Lower lobe of right lung (tissue), 2 donors: ENCODE results near the gene PNPLA5. TPM values are rescaled to one million over a fixed set of nuclear protein-coding genes. Genes with fewer than 3 reads are reported as not detected.
A peak's percentile ranks its signal among the peaks of the same experiment; 100 is the strongest.

Experiments
- ATAC-seq, 2 donors: fragments of 200-7000 bp; cut with Tn5 transposase; one replicate each; pipeline ENCODE4 v1.9.1; 2020 to 2022; ENCODE audit warnings: mild to moderate bottlenecking in 2 of 2, moderate library complexity in 2 of 2
- DNase-seq: peaks from one replicate; pipeline ENCODE4 v3.0.0-alpha.2; 2020
- H3K27ac ChIP-seq: fragments of 200-600 bp; one replicate; pipeline ENCODE4 v1.8.0; 2022
- H3K27me3 ChIP-seq: fragments of 200-600 bp; one replicate; pipeline ENCODE4 v1.8.0; 2022; ENCODE audit warnings: low read depth
- H3K36me3 ChIP-seq: fragments of 200-600 bp; one replicate; pipeline ENCODE4 v1.8.0; 2022; ENCODE audit warnings: mild to moderate bottlenecking
- H3K4me1 ChIP-seq: fragments of 200-600 bp; one replicate; pipeline ENCODE4 v1.8.0; 2022
- H3K4me3 ChIP-seq: fragments of 200-600 bp; one replicate; pipeline ENCODE4 v1.8.0; 2022; ENCODE audit warnings: mild to moderate bottlenecking
- H3K9me3 ChIP-seq: fragments of 200-600 bp; one replicate; pipeline ENCODE4 v1.8.0; 2022
- intact Hi-C: fragments of 100-400 bp; cut with DNase I; formaldehyde crosslinking; loops from one replicate; pipeline ENCODE4 v1.11.0; 2022
- total RNA-seq: library from RNA; stranded (reverse); fragmentation: NEBNext Ultra II Directional; extraction: Animal tissue kit (Norgen Biotek cat#: 25700); gene quantifications from one replicate; pipeline ENCODE4 v1.2.1, GENCODE V29; 2021
- TF ChIP-seq, protein P1 (sequence below): fragments of 200-600 bp; IDR thresholded peaks from one replicate; pipeline ENCODE4 v1.8.0; 2022; ENCODE audit warnings: antibody characterized with exemption, mild to moderate bottlenecking
- donor health status: DM: no; HTN: yes; CAD: no; lungs with severe emphysema.

Gene PNPLA5
- total RNA-seq, 1 donor from 2014 or later = not detected

DNA sequence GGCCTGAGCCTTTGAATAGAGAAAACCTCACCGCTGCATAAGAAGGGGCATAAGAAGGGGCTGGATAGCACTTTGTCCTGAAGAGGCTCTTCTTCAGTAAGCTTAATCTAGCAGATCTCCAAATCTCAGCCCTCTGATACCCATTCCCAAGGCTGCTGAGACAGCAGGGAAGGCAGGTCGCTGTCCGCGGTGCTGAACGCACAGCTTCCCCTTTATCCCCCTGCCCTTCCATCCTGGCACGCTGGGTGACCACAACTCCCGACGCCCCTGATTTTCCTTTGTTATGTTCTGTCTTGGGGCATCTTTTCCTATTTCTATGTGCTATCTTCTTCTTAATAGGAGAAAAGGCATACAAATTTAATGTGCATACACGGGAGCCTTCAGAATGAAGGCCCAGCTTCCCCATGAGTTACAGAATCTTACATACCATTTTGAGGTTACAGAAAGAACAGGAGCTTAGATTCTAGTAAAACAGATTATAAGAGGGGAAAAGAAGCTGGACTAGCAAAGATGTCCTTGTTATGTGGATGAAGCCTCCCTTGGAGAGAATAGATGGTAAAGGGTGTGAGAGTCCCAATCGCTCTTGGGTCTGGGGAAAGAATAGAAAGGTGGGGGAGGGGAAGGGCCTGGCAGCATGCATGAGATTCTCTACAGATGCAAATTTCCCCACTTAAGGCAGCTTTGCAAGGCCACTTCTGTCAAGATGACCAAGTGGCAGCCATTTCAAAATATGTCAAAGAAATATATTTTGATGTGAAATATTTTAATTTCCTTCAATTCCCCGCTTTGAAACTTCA lies 23.8 kb downstream of the PNPLA5 start:
- Histone ChIP-seq H3K27me3 (peaks cover 28% of the 10 kb centered on the region), H3K36me3 (no peaks in the 10 kb centered on the region), H3K4me1 (no peaks in the 10 kb centered on the region), H3K4me3 (no peak overlapping the region), H3K27ac (no peak overlapping the region), H3K9me3 (no peaks in the 10 kb centered on the region)
- peak; percentile 62 to 70 for ATAC-seq
- intact Hi-C loops = no loop called here
- TF ChIP-seq, protein P1, sequence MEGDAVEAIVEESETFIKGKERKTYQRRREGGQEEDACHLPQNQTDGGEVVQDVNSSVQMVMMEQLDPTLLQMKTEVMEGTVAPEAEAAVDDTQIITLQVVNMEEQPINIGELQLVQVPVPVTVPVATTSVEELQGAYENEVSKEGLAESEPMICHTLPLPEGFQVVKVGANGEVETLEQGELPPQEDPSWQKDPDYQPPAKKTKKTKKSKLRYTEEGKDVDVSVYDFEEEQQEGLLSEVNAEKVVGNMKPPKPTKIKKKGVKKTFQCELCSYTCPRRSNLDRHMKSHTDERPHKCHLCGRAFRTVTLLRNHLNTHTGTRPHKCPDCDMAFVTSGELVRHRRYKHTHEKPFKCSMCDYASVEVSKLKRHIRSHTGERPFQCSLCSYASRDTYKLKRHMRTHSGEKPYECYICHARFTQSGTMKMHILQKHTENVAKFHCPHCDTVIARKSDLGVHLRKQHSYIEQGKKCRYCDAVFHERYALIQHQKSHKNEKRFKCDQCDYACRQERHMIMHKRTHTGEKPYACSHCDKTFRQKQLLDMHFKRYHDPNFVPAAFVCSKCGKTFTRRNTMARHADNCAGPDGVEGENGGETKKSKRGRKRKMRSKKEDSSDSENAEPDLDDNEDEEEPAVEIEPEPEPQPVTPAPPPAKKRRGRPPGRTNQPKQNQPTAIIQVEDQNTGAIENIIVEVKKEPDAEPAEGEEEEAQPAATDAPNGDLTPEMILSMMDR = no peak
- DNase-seq = peak; percentile 69

DNA sequence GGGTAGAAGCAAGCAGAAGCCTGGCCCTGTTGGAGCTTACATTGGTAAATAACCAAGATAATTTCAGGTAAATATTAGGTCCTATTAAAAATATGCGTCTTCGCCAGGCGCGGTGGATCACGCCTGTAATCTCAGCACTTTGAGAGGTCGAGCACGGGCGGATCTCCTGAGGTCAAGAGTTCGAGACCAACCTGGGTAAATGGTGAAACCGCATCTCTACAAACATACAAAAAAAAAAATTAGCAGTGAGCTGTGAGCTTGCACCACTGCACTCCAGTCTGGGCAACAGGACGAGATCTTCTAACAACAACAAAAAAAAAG lies 29.0 kb downstream of the PNPLA5 start:
- H3K9me3 ChIP-seq = no peaks in the 10 kb centered on the region
- H3K27ac ChIP-seq = no peak overlapping the region
- no peaks in the 10 kb centered on the region for H3K4me1 ChIP-seq
- no peak overlapping the region for H3K4me3 ChIP-seq
- intact Hi-C loops = no loop called here
- H3K27me3 ChIP-seq = peaks cover 68% of the 10 kb centered on the region
- ATAC-seq (no peak), DNase-seq (no peak)
- no peaks in the 10 kb centered on the region for H3K36me3 ChIP-seq
- TF ChIP-seq, protein P1 = no peak

DNA sequence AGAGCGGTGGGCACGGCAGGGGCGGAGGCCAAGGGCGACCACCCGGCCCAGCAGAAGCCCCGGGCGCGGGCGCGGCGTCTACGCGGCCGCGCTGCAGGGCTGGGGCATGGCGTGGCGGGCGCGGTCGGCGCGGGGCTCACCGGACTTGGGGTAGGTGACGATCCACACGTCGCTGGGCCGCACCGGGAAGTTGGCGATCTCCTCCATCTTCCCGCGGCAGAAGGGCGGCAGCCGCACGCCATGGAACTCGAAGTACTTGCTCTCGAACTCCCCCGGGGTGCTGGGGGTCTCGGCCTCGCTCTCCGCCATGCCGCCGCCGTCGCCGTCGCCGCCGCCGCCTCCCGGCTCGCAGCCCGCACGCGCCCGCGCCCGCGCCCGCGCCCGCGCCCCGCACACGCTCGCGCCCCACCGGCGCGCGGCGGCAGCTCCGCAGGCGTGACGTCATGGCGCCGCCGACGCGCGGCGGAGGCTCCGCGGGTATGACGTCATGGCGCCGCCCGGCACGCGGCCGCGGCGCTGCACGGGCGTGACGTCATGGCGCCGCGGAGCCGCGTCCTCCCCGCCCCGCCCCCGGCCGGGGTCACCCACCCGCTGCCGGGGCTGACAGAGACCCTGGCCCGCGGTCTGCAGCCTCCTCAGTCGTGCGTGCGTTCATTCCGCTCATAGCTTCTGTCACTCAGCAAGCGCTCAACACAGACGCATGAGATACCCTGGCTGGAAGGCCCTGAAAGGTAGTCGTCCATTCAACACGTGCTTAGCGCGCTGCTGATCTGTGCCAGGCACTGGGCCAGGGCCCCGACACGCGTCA lies 29.5 kb downstream of the PNPLA5 start, which contains the start of gene SULT4A1:
SULT4A1 (minus strand) TSS at position 440 of the 808 bp plus-strand sequence; CDS start at position 309, 131 bp downstream.
- Histone ChIP-seq H3K27me3 (peaks cover 72% of the 10 kb centered on the region), H3K9me3 (no peaks in the 10 kb centered on the region), H3K4me3 (no peak within 1 kb of the TSS), H3K36me3 (no peaks in the 10 kb centered on the region), H3K4me1 (no peaks in the 10 kb centered on the region), H3K27ac (no peak within 1 kb of the TSS)
- ATAC-seq = no peak
- TF ChIP-seq, protein P1 = no peak
- no peak for DNase-seq
- intact Hi-C loops = no loop called here

DNA sequence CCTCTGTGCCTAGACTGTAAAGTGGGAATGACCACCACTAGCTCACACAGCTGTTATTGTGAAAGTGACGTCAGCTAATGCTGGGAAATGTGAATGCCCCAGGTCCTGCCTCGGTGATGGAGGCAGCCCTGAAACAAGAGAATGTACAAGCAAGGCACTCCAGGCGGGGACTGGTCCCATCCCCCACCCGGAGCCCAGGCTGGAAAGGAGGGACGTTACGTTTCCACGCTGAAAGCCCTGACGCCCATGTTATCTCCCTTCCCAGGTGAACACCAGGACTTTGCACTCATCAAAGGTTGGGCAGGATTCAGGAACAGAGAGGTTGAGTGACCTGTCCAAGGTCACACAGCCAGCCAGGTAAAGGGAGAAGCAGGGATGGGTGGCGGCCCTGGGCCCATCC lies 30.3 kb downstream of the PNPLA5 start:
- H3K4me1 ChIP-seq = no peaks in the 10 kb centered on the region
- intact Hi-C loops = no loop called here
- no peak for DNase-seq
- peaks cover 72% of the 10 kb centered on the region for H3K27me3 ChIP-seq
- no peak overlapping the region for H3K27ac ChIP-seq
- ATAC-seq = no peak
- H3K4me3 ChIP-seq = no peak overlapping the region
- TF ChIP-seq, protein P1 = no peak
- no peaks in the 10 kb centered on the region for H3K36me3 ChIP-seq
- no peaks in the 10 kb centered on the region for H3K9me3 ChIP-seq

DNA sequence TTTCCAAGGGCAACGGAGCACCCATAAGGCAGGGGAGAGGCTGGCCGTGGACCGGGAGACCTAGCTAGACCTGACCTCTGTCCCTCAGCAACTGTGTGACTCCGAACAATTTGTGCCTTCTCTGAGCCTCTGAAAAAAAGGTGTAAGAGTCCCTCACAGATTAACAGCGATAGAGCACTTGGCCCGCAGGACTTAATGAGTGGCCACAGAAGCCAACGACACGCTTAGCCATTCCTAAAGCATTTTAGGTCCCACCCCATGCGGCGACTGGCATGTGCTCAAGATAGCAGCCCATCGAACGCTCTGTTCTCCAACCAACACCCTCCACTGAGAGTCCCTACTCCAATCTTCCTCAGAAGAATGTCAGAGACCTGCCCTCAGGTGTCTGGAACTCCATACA lies 31.0 kb downstream of the PNPLA5 start:
- intact Hi-C loops = no loop called here
- Histone ChIP-seq H3K27me3 (peaks cover 69% of the 10 kb centered on the region), H3K9me3 (no peaks in the 10 kb centered on the region), H3K4me3 (no peak overlapping the region), H3K4me1 (no peaks in the 10 kb centered on the region), H3K27ac (no peak overlapping the region), H3K36me3 (no peaks in the 10 kb centered on the region)
- no peak for DNase-seq
- TF ChIP-seq, protein P1 = no peak
- ATAC-seq = no peak
